Fibroblast of pulmonary artery (primary cell): Measurements from ENCODE around the gene MARCHF10.

Experiments used
- DNase-seq: peaks from one replicate; pipeline ENCODE4 v3.0.0-alpha.2; 2010; ENCODE audit warnings: low read depth
- H3K4me3 ChIP-seq: replicated peaks from 2 replicates; pipeline ENCODE4 v1.5.1; 2011; ENCODE audit warnings: low read depth, mild to moderate bottlenecking, control low read depth, low read length, moderate library complexity
- TF ChIP-seq, protein P1 (sequence below): IDR thresholded peaks from 2 replicates; pipeline ENCODE4 v1.5.1; 2011; ENCODE audit warnings: mild to moderate bottlenecking, control low read depth, low read length, inconsistent platforms; ENCODE audit errors: missing control alignments

Gene MARCHF10

GRCh38 chr17:62678214-62678919, 129.7 kb downstream of the MARCHF10 start:
- TF ChIP-seq, protein P1, sequence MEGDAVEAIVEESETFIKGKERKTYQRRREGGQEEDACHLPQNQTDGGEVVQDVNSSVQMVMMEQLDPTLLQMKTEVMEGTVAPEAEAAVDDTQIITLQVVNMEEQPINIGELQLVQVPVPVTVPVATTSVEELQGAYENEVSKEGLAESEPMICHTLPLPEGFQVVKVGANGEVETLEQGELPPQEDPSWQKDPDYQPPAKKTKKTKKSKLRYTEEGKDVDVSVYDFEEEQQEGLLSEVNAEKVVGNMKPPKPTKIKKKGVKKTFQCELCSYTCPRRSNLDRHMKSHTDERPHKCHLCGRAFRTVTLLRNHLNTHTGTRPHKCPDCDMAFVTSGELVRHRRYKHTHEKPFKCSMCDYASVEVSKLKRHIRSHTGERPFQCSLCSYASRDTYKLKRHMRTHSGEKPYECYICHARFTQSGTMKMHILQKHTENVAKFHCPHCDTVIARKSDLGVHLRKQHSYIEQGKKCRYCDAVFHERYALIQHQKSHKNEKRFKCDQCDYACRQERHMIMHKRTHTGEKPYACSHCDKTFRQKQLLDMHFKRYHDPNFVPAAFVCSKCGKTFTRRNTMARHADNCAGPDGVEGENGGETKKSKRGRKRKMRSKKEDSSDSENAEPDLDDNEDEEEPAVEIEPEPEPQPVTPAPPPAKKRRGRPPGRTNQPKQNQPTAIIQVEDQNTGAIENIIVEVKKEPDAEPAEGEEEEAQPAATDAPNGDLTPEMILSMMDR: no peak
- no peak overlapping the region for H3K4me3 ChIP-seq
- DNase-seq: no peak

GRCh38 chr17:62676952-62677596, 131.0 kb downstream of the MARCHF10 start:
- no peak for DNase-seq
- TF ChIP-seq, protein P1: no peak
- no peak overlapping the region for H3K4me3 ChIP-seq

DNA sequence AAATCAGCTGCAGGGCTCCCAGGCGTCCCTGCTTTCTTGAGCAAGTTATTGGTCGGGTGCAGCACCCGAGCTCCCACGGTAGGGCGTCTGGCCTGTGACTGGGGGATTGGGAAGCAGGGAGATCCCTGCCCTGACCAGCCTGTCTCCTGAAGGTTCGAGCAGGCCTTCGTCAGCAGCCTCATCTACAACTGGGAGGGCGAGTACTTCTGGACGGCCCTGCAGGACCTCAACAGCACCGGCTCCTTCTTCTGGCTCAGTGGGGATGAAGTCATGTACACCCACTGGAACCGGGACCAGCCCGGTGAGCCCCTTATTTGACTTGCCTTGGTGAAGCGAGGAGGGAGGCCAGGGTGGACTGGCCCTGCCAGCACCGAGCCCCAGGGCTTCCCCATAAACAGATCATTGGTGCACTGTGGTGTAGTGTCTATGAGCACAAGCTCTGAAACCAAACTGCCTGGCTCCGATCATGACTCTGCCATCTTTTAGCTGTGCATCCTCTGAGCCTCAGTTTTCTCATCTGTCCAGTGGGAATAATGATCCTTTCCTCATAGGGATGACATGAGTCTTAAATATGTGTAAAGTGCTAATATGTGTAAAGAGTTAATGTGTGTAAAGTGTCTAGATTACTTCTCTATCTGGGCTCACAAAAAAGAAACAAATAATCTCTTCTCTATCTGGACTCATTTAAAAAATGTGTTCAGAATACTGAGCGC, 131.7 kb downstream of the MARCHF10 start:
- no peak overlapping the region for H3K4me3 ChIP-seq
- TF ChIP-seq, protein P1: no peak

DNA sequence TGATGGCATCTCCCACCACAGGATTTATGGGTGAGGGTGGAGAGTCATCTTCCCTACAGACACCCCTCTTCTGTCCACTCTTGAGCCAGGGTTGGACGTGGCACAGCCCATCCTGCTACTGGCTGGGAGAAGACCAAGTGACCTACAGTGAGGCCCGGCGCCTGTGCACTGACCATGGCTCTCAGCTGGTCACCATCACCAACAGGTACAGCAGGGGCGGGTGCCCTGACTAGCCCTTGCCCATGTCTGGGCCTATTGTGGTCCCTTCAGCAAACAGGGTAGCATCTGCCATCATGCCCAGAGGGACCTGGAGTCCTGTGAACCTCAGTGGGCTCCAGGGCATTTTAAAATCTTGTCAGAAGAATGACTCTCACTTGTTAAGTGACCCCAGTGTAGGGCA, 132.4 kb downstream of the MARCHF10 start:
- DNase-seq: no peak
- H3K4me3 ChIP-seq: no peak overlapping the region
- TF ChIP-seq, protein P1: no peak

More for the DNA sequence above, 131.7 kb downstream of the MARCHF10 start:
- DNase-seq: no peak

DNA sequence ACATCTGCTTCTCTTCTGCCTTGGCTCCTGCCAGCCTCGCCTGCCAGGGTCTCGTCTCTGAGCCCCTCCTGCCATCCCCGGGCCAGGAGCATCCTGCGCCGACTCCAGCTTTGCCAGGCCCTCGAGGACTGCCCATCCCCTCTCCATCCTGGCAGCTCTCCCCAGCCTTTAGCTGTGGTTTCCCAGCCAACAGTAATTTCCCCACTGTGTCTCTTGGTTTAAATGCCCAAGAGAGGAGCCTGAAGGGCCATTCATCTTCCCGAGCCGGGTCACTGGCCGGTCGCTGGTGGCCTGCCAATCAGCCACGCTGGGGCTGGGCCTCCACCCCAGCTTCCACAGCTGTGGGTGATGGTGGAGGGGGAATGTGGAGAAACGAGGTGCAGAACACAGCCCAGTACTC, 132.9 kb downstream of the MARCHF10 start:
- no peak overlapping the region for H3K4me3 ChIP-seq
- DNase-seq: no peak
- TF ChIP-seq, protein P1: no peak

- no peak overlapping the region for H3K4me3 ChIP-seq
- TF ChIP-seq, protein P1: no peak
- DNase-seq: no peak
These were observed 133.3 kb downstream of the MARCHF10 start for GRCh38 chr17:62674841-62675240.
